ENCODE measurements around the gene NLRP9. TPM values are rescaled to one million over a fixed set of nuclear protein-coding genes. Genes with fewer than 3 reads are reported as not detected.

NLRP9 gene
- total RNA-seq, 1 donor from 2014 or later, result not detected

GRCh38 chr19:55687281-55688201, 50.7 kb downstream of the NLRP9 start:
- Mint-ChIP-seq H3K27ac (ENCODE audit: unreplicated experiment) (no peak overlapping the region), H3K4me3 (ENCODE audit: unreplicated experiment) (no peak overlapping the region), H3K36me3 (ENCODE audit: unreplicated experiment) (peaks cover 17% of the 10 kb centered on the region), H3K9me3 (ENCODE audit: unreplicated experiment) (no peaks in the 10 kb centered on the region), H3K27me3 (ENCODE audit: unreplicated experiment) (no peaks in the 10 kb centered on the region), H3K4me1 (ENCODE audit: unreplicated experiment) (peaks cover 2% of the 10 kb centered on the region)
- DNase-seq (ENCODE audit: extremely low spot score, unreplicated experiment), result no peak
- TF ChIP-seq CTCF (IDR thresholded peaks at IDR 0.05), result no peak

GRCh38 chr19:55686311-55687050, 51.7 kb downstream of the NLRP9 start:
- no peak for TF ChIP-seq CTCF (IDR thresholded peaks at IDR 0.05)
- Mint-ChIP-seq H3K27ac (ENCODE audit: unreplicated experiment) (no peak overlapping the region), H3K4me1 (ENCODE audit: unreplicated experiment) (peaks cover 2% of the 10 kb centered on the region), H3K27me3 (ENCODE audit: unreplicated experiment) (no peaks in the 10 kb centered on the region), H3K9me3 (ENCODE audit: unreplicated experiment) (no peaks in the 10 kb centered on the region), H3K36me3 (ENCODE audit: unreplicated experiment) (peaks cover 17% of the 10 kb centered on the region), H3K4me3 (ENCODE audit: unreplicated experiment) (no peak overlapping the region)
- no peak for DNase-seq (ENCODE audit: extremely low spot score, unreplicated experiment)

GRCh38 chr19:55685776-55686175, 52.4 kb downstream of the NLRP9 start:
- DNase-seq (ENCODE audit: extremely low spot score, unreplicated experiment), result no peak
- H3K9me3 Mint-ChIP-seq (ENCODE audit: unreplicated experiment), result no peaks in the 10 kb centered on the region
- no peak for TF ChIP-seq CTCF (IDR thresholded peaks at IDR 0.05)
- peaks cover 17% of the 10 kb centered on the region for H3K36me3 Mint-ChIP-seq (ENCODE audit: unreplicated experiment)
- no peak overlapping the region for H3K4me3 Mint-ChIP-seq (ENCODE audit: unreplicated experiment)
- no peaks in the 10 kb centered on the region for H3K27me3 Mint-ChIP-seq (ENCODE audit: unreplicated experiment)
- H3K27ac Mint-ChIP-seq (ENCODE audit: unreplicated experiment), result no peak overlapping the region
- H3K4me1 Mint-ChIP-seq (ENCODE audit: unreplicated experiment), result peaks cover 2% of the 10 kb centered on the region

GRCh38 chr19:55684946-55685681, 53.1 kb downstream of the NLRP9 start:
- TF ChIP-seq CTCF (IDR thresholded peaks at IDR 0.05), result no peak
- Mint-ChIP-seq H3K4me3 (ENCODE audit: unreplicated experiment) (no peak overlapping the region), H3K27ac (ENCODE audit: unreplicated experiment) (no peak overlapping the region), H3K4me1 (ENCODE audit: unreplicated experiment) (peaks cover 2% of the 10 kb centered on the region), H3K36me3 (ENCODE audit: unreplicated experiment) (peaks cover 20% of the 10 kb centered on the region), H3K27me3 (ENCODE audit: unreplicated experiment) (no peaks in the 10 kb centered on the region), H3K9me3 (ENCODE audit: unreplicated experiment) (no peaks in the 10 kb centered on the region)
- no peak for DNase-seq (ENCODE audit: extremely low spot score, unreplicated experiment)

All from osteocyte (in vitro differentiated cells).